Uterus (tissue), 4 donors: ENCODE results near the gene GPR78. TPM values are rescaled to one million over a fixed set of nuclear protein-coding genes. Genes with fewer than 3 reads are reported as not detected.

ENCODE experiments used
- DNase-seq, 2 donors: peaks; one replicate each; pipeline ENCODE4 v3.0.0-alpha.2; 2019 to 2020
- H3K27ac ChIP-seq, 2 donors: fragments of 200-600 bp; sonication (generic); 1 replicate in 1 of 2; 2 replicates in 1 of 2; pipeline ENCODE4 v1.5.1; 2016 to 2018
- H3K27me3 ChIP-seq, 2 donors: fragments of 200-600 bp; sonication (generic); one replicate each; pipeline ENCODE4 v1.5.1; 2018 to 2019; ENCODE audit warnings: control low read depth in 1 of 2
- H3K36me3 ChIP-seq, 2 donors: fragments of 200-600 bp; sonication (generic); one replicate each; pipeline ENCODE4 v1.5.1; 2019; ENCODE audit warnings: control low read depth in 1 of 2
- H3K4me1 ChIP-seq, 2 donors: fragments of 200-600 bp; sonication (generic); one replicate each; pipeline ENCODE4 v1.5.1; 2018 to 2019; ENCODE audit warnings: control low read depth in 1 of 2
- H3K4me3 ChIP-seq, 2 donors: fragments of 200-600 bp; sonication (generic); 1 replicate in 1 of 2; 2 replicates in 1 of 2; pipeline ENCODE4 v1.5.1; 2018 to 2019; ENCODE audit warnings: mild to moderate bottlenecking in 1 of 2
- H3K9me3 ChIP-seq, 2 donors: fragments of 200-600 bp; sonication (generic); one replicate each; pipeline ENCODE4 v1.5.1; 2019; ENCODE audit warnings: control low read depth in 1 of 2
- CTCF ChIP-seq, 4 experiments: fragments of 200-600 bp in 2 of 4; fragments of 450-650 bp in 2 of 4; sonication (generic) in 2 of 4; IDR thresholded peaks; one replicate each; pipeline ENCODE4 v1.5.1; 2016 to 2019; ENCODE audit warnings: antibody characterized with exemption in 4 of 4, mild to moderate bottlenecking in 2 of 4, moderate library complexity in 1 of 4
- POLR2A ChIP-seq, 2 donors: fragments of 450-650 bp; IDR thresholded peaks; one replicate each; pipeline ENCODE4 v1.6.1; 2016; ENCODE audit warnings: antibody characterized with exemption in 2 of 2, mild to moderate bottlenecking in 1 of 2, moderate library complexity in 1 of 2
- intact Hi-C: fragments of 100-400 bp; cut with DNase I; formaldehyde crosslinking; loops from one replicate; pipeline ENCODE4 v1.15.1; 2023; ENCODE audit warnings: low total_unique reads
- total RNA-seq, 4 donors: library from RNA; depleted of rRNA in 3 of 4; stranded (reverse); fragments of >200 nt in 3 of 4; gene quantifications; one replicate each; pipeline versions ENCODE4 v1.1.0 to v1.2.4, GENCODE V29; 2014 to 2023
- donor health status: DM: yes; HTN: yes; CAD: no.

GPR78 gene
- total RNA-seq, 4 donors from 2014 or later = 0.43 to 2.1 TPM; not detected in 2

DNA sequence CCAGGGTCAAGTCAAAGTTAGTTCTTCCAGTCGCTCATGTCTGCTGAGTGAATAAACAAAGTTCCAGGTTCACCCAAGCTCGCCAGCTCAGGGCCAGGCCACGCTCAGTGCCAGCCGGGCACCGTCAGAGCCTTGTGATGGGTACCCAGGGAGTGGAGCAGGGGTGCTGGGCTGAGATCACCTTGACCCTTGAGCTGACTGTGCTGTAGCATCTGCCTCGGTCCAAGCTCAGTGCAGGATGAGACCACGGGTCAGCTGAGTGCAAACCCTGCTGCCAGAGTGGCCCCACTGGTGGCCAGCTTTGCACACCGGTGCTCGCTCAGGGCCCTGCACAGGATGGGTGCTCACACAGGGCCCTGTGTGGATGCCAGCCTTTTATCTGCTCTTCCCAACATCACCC is 16.7 kb downstream of the GPR78 start:
- H3K27me3 ChIP-seq = no peaks in the 10 kb centered on the region
- no peak for TF ChIP-seq CTCF (IDR thresholded peaks at IDR 0.05)
- no peak for TF ChIP-seq POLR2A (IDR thresholded peaks at IDR 0.05)
- no peaks in the 10 kb centered on the region for H3K9me3 ChIP-seq
- intact Hi-C loops = loop anchor here (10.0 kb wide), 1 partner anchor 132 kb away; no protein-coding TSS in a partner anchor
- H3K4me1 ChIP-seq = peaks cover 0 to 11% of the 10 kb centered on the region in 2 donors
- no peak overlapping the region for H3K27ac ChIP-seq
- no peak overlapping the region for H3K4me3 ChIP-seq
- H3K36me3 ChIP-seq = no peaks in the 10 kb centered on the region
- no peak for DNase-seq

DNA sequence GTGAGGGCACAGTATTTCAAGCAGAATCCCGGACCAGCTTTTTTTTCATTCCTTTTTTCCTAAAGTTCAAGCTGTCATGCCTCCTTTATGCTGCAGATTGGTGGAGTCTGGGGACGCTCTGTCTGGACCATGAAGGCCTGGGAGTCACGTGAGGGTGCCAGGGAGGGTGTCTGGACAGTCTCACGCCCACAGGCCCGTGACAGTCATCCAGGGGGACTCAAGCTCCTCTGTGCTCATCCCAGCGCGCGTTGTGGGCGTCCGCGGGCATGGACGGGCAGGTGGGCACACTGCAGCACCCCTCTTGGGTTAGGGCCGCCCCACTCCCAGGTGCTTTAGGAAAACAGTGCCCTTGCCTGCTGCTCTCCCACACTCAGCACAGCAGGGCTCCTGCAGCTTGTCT is 17.1 kb downstream of the GPR78 start:
- H3K4me1 ChIP-seq = peaks cover 0 to 11% of the 10 kb centered on the region in 2 donors
- no peak overlapping the region for H3K4me3 ChIP-seq
- no peak overlapping the region for H3K27ac ChIP-seq
- DNase-seq = no peak
- intact Hi-C loops = loop anchor here (10.0 kb wide), 1 partner anchor 133 kb away; no protein-coding TSS in a partner anchor
- H3K9me3 ChIP-seq = no peaks in the 10 kb centered on the region
- no peaks in the 10 kb centered on the region for H3K36me3 ChIP-seq
- TF ChIP-seq POLR2A (IDR thresholded peaks at IDR 0.05) = no peak
- TF ChIP-seq CTCF (IDR thresholded peaks at IDR 0.05) = no peak
- no peaks in the 10 kb centered on the region for H3K27me3 ChIP-seq

- DNase-seq = no peak
- no peaks in the 10 kb centered on the region for H3K27me3 ChIP-seq
- intact Hi-C loops = loop anchor here (10.0 kb wide), 1 partner anchor 133 kb away; no protein-coding TSS in a partner anchor
- H3K27ac ChIP-seq = no peak overlapping the region
- H3K36me3 ChIP-seq = no peaks in the 10 kb centered on the region
- H3K9me3 ChIP-seq = no peaks in the 10 kb centered on the region
- no peak overlapping the region for H3K4me3 ChIP-seq
- TF ChIP-seq CTCF (IDR thresholded peaks at IDR 0.05) (no peak), POLR2A (IDR thresholded peaks at IDR 0.05) (no peak)
- H3K4me1 ChIP-seq = peaks cover 0 to 6% of the 10 kb centered on the region in 2 donors
These were observed 17.6 kb downstream of the GPR78 start for GRCh38 chr4:8597791-8598190.

GRCh38 chr4:8598391-8599090 is 18.3 kb downstream of the GPR78 start:
- TF ChIP-seq CTCF (IDR thresholded peaks at IDR 0.05) = no peak
- no peak for TF ChIP-seq POLR2A (IDR thresholded peaks at IDR 0.05)
- no peak overlapping the region for H3K27ac ChIP-seq
- intact Hi-C loops = loop anchor here (10.0 kb wide), 1 partner anchor 134 kb away; no protein-coding TSS in a partner anchor
- H3K4me1 ChIP-seq = no peaks in the 10 kb centered on the region
- no peaks in the 10 kb centered on the region for H3K27me3 ChIP-seq
- DNase-seq = no peak
- no peaks in the 10 kb centered on the region for H3K36me3 ChIP-seq
- H3K9me3 ChIP-seq = no peaks in the 10 kb centered on the region
- no peak overlapping the region for H3K4me3 ChIP-seq

DNA sequence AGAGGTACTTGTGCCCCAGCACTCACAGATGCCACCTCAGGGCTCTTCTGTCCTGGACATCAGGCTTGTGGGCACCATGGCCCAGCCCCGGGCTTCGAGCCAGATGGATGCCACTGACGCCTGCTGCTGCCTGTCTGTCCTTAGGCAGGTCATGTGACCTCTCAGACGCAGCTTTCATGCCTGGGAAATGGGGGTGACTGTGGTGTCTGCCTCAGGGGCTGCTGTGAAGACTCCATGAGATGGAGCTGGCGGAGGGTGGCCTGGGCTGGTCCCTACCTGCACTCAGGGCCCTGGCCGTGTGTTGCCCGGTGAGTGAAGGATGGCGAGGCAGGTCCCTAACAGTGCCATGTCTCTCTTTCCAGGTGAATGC is 18.9 kb downstream of the GPR78 start:
- Histone ChIP-seq H3K27ac (no peak overlapping the region), H3K4me1 (no peaks in the 10 kb centered on the region), H3K9me3 (no peaks in the 10 kb centered on the region), H3K36me3 (no peaks in the 10 kb centered on the region), H3K27me3 (no peaks in the 10 kb centered on the region), H3K4me3 (no peak overlapping the region)
- intact Hi-C loops = loop anchor here (10.0 kb wide), 1 partner anchor 134 kb away; no protein-coding TSS in a partner anchor
- TF ChIP-seq CTCF (IDR thresholded peaks at IDR 0.05) (no peak), POLR2A (IDR thresholded peaks at IDR 0.05) (no peak)
- DNase-seq = no peak
